Lung (tissue), 12 donors: Measurements from ENCODE around the gene ANO1. TPM values are rescaled to one million over a fixed set of nuclear protein-coding genes. Genes with fewer than 3 reads are reported as not detected.

Experiments
- ATAC-seq: fragments of 200-7000 bp; cut with Tn5 transposase; one replicate; pipeline ENCODE4 v1.9.1; 2020; ENCODE audit warnings: moderate number of reproducible peaks; ENCODE audit not compliant: insufficient read depth, low FRiP score
- DNase-seq, 3 donors: peaks; one replicate each; pipeline ENCODE4 v3.0.0-alpha.2; 2013 to 2017
- H3K27ac ChIP-seq, 2 donors: one replicate each; pipeline ENCODE4 v1.5.1; 2013; ENCODE audit warnings: mild to moderate bottlenecking in 2 of 2, moderate library complexity in 2 of 2, control low read depth in 1 of 2, inconsistent platforms in 1 of 2, low read depth in 1 of 2, low read length in 1 of 2
- H3K27me3 ChIP-seq, 3 donors: one replicate each; pipeline ENCODE4 v1.5.1; 2013; ENCODE audit warnings: low read length in 2 of 3; ENCODE audit not compliant: control insufficient read depth in 3 of 3, insufficient read depth in 3 of 3
- H3K36me3 ChIP-seq, 4 donors: one replicate each; pipeline ENCODE4 v1.5.1; 2013; ENCODE audit warnings: low read length in 4 of 4, mild to moderate bottlenecking in 1 of 4, moderate library complexity in 1 of 4; ENCODE audit not compliant: control insufficient read depth in 4 of 4, insufficient read depth in 4 of 4
- H3K4me1 ChIP-seq, 5 donors: one replicate each; pipeline ENCODE4 v1.5.1; 2013; ENCODE audit warnings: low read length in 5 of 5, mild to moderate bottlenecking in 2 of 5, moderate library complexity in 1 of 5; ENCODE audit not compliant: control insufficient read depth in 5 of 5, insufficient read depth in 5 of 5
- H3K4me3 ChIP-seq: one replicate; pipeline ENCODE4 v1.5.1; 2013; ENCODE audit warnings: mild to moderate bottlenecking, control low read depth, moderate library complexity
- H3K9ac ChIP-seq, 2 donors: one replicate each; pipeline ENCODE4 v1.5.1; 2013; ENCODE audit warnings: low read length in 2 of 2, control low read depth in 1 of 2; ENCODE audit not compliant: insufficient read depth in 1 of 2
- H3K9me3 ChIP-seq, 4 donors: one replicate each; pipeline ENCODE4 v1.5.1; 2013; ENCODE audit warnings: low read length in 3 of 4, mild to moderate bottlenecking in 1 of 4, moderate library complexity in 1 of 4; ENCODE audit not compliant: control insufficient read depth in 4 of 4, insufficient read depth in 3 of 4
- WGBS, 2 donors: extraction: QIAGEN DNeasy Blood & Tissue Kit; methylation state at CpG; one replicate each; pipeline ENCODE4 v1.1.7; 2013; 5-methylcytosine and 5-hydroxymethylcytosine counted together
- polyA plus RNA-seq, 2 donors: library from polyadenylated mRNA; stranded (reverse); fragments of 200-250 nt; gene quantifications; one replicate each; pipeline ENCODE4 v1.2.1, GENCODE V29; 2013
- total RNA-seq, 2 donors: library from RNA; depleted of rRNA in 1 of 2; stranded (reverse); fragments of >200 nt in 1 of 2; gene quantifications; one replicate each; pipeline ENCODE4 v1.2.1, GENCODE V29; 2014 to 2021
- TF ChIP-seq, protein P1 (sequence below): IDR thresholded peaks from 2 replicates; pipeline ENCODE4 v1.5.1; 2012; ENCODE audit warnings: mild to moderate bottlenecking; ENCODE audit errors: control extremely low read depth, extremely low read depth
- donor health status: control.
- donor health status: control.
- donor health status: Bipolar disorder and iron deficiency.
- donor health status: healthy.
- donor health status: DM: yes; HTN: yes; CAD: no.

ANO1 gene
- total and polyA plus RNA-seq, 4 donors = 1.2 to 10.8 (median 5.5) TPM

DNA sequence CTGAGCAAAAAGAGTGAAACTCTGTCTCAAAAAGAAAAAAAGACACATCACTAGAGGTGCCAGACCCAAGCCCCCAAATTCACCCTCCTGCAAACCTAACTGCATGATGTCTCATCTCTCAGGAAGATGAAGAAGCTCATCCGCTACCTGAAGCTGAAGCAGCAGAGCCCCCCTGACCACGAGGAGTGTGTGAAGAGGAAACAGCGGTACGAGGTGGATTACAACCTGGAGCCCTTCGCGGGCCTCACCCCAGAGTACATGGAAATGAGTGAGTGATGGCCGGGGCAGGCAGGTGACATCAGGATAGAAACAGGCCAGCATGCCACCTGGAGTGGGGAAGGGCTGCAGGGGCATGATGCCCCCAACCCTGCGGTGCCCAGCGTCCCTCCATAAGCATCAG lies 89.0 kb downstream of the ANO1 start:
- WGBS, 2 donors = 79% methylated on average over 9 of the region's 9 CpGs
- Histone ChIP-seq H3K4me1 (no peaks in the 10 kb centered on the region), H3K36me3 (no peaks in the 10 kb centered on the region), H3K27ac (no peak overlapping the region), H3K4me3 (no peak overlapping the region), H3K9ac (no peak overlapping the region), H3K9me3 (no peaks in the 10 kb centered on the region), H3K27me3 (no peaks in the 10 kb centered on the region)
- TF ChIP-seq, protein P1, sequence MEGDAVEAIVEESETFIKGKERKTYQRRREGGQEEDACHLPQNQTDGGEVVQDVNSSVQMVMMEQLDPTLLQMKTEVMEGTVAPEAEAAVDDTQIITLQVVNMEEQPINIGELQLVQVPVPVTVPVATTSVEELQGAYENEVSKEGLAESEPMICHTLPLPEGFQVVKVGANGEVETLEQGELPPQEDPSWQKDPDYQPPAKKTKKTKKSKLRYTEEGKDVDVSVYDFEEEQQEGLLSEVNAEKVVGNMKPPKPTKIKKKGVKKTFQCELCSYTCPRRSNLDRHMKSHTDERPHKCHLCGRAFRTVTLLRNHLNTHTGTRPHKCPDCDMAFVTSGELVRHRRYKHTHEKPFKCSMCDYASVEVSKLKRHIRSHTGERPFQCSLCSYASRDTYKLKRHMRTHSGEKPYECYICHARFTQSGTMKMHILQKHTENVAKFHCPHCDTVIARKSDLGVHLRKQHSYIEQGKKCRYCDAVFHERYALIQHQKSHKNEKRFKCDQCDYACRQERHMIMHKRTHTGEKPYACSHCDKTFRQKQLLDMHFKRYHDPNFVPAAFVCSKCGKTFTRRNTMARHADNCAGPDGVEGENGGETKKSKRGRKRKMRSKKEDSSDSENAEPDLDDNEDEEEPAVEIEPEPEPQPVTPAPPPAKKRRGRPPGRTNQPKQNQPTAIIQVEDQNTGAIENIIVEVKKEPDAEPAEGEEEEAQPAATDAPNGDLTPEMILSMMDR = no peak
- DNase-seq (no peak), ATAC-seq (no peak)

DNA sequence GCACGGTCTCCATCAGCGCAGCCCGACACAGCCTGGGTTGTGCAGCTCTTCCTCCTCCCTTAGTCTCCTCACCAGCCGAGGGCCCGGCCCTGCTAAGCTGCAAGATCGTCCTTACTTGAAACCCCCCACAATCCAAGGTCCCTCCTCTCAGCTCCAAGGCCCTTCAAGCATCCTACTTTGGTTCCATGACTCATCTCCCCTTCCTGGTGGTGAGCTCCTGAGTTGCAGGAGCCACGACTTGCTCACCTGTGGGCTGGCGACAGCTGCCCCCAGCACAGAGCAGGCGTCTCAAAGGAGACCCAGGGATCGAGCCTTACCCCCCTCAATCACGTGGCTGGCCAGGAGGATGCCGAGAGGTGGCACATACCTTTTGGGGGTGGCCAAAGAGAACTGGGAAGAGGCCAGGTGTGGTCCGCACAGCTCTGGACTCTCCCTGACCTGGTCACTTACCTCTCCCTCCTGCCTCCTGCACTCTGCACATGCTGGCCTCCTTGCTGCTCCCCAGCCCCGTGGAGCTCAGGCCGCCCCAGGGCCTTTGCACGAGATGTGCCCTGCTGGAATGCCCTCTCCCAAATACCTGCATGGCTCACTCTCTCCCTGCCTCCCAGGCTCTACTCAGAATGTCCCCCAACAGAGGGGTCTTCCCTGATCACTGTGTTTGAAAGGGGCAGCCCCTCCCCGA lies 89.7 kb downstream of the ANO1 start:
- H3K36me3 ChIP-seq = no peaks in the 10 kb centered on the region
- no peak for ATAC-seq
- no peak overlapping the region for H3K4me3 ChIP-seq
- no peak overlapping the region for H3K9ac ChIP-seq
- DNase-seq = no peak
- H3K27me3 ChIP-seq = no peaks in the 10 kb centered on the region
- no peaks in the 10 kb centered on the region for H3K9me3 ChIP-seq
- H3K27ac ChIP-seq = no peak overlapping the region
- 87 to 92% methylated on average over 17 of the region's 17 CpGs for WGBS, 2 donors
- TF ChIP-seq, protein P1 = no peak
- no peaks in the 10 kb centered on the region for H3K4me1 ChIP-seq

DNA sequence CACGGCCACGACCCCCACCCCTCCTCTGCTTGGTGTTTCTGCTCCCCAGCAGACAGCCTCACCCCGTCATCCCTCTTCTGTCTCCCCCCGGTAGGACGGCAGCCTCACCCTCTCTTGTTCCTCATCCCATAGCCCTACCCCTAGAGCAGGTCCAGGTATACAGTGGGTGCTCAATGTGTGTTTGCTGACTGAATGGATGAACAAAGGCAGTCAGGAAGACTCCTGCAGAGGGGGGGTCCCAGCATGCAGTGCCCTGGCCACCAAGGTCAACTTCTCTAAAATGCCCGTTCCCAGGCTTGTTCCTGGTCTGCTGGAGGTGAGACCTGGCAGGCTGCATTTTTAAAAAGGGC lies 90.3 kb downstream of the ANO1 start:
- Histone ChIP-seq H3K4me1 (no peaks in the 10 kb centered on the region), H3K27ac (no peak overlapping the region), H3K36me3 (no peaks in the 10 kb centered on the region), H3K9ac (no peak overlapping the region), H3K27me3 (no peaks in the 10 kb centered on the region), H3K9me3 (no peaks in the 10 kb centered on the region), H3K4me3 (no peak overlapping the region)
- ATAC-seq (no peak), DNase-seq (no peak)
- TF ChIP-seq, protein P1 = no peak
- 74 to 94% methylated on average over 6 of the region's 6 CpGs for WGBS, 2 donors

DNA sequence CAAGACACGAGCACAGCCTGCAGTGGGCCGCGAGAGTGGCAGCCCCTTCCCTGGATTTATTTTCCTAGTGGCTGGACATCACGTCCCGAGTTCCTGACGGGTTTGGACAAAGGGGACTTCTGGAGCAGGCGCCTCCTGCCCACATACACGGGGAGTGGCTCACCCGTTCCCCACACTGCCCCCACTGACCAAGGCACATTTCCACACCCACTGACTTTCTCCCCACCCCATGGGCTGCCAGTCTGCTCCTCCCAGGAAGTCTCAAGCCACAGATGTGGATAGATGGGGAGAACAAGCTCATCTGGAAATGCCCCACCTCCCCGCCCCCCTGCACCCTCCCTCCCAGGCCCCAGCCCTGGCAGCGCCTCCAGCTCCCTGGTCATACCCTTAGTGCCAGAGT lies 91.0 kb downstream of the ANO1 start:
- Histone ChIP-seq H3K9me3 (no peaks in the 10 kb centered on the region), H3K27ac (no peak overlapping the region), H3K4me1 (no peaks in the 10 kb centered on the region), H3K36me3 (no peaks in the 10 kb centered on the region), H3K4me3 (no peak overlapping the region), H3K27me3 (no peaks in the 10 kb centered on the region), H3K9ac (no peak overlapping the region)
- DNase-seq (no peak), ATAC-seq (no peak)
- TF ChIP-seq, protein P1 = no peak
- WGBS, 2 donors = 57 to 61% methylated on average over 11 of the region's 11 CpGs
